Daoy (cell line): ENCODE results near the gene HOXB4. TPM values are rescaled to one million over a fixed set of nuclear protein-coding genes. Genes with fewer than 3 reads are reported as not detected.
A peak's percentile ranks its signal among the peaks of the same experiment; 100 is the strongest.

ENCODE experiments used
- DNase-seq: peaks from one replicate; pipeline ENCODE4 v3.0.0-alpha.2; 2015; ENCODE audit warnings: low read depth
- total RNA-seq: library from RNA; depleted of rRNA; stranded (reverse); fragments of >200 nt; shearing (Covaris generic); gene quantifications from 2 replicates; pipeline ENCODE4 v1.2.3, GENCODE V29; 2014

HOXB4 gene
- total RNA-seq, 1 experiment from 2014 or later, result 2.5 TPM

DNA sequence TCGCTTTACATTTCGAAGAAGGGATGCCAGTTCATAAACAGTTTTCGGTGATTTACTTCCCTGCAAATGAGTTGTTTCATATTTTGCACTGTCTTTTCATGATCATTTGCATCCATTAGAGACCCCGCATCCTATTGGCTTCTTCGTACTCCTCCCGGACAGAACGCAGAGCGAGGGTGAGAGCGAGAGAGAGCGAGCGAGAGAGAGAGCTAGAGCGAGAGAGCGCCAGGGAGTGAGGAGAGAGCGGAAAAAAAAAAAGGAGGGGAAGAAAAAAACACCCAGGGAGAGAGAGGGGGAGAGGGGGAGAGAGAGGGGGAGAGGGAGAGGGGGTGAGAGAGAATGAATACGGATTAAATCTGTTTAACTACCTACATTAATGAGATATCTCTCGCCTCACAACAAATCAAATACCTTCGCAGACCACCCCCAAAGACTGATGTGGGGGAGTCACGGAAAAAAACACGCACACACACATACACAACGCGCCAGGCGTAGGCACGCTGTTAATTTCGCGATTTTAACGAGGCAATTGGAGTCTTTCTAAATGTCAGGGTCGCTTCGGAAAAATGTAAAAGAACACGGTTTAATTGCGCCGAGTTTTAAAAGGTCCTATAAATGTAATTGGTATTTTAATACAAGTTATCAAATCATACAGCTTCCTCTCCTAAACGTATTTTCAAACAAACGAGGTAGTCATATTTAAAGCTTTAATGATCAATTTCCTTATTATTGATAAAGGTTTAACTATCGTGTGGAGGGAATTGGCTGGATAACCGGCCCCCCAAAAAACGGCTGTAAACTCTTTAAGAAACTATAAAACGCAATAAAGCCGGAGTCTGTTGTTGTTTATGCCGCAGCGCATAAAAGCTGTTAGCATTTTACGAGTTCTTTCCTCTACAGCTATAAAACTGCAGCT lies 37.2 kb upstream of the HOXB4 start, which contains the start of gene HOXB8:
TSS of gene HOXB8 (minus strand) at position 246 of the 916 bp plus-strand sequence. CDS start 588 bp downstream, outside the sequence.
- no peak for DNase-seq

DNA sequence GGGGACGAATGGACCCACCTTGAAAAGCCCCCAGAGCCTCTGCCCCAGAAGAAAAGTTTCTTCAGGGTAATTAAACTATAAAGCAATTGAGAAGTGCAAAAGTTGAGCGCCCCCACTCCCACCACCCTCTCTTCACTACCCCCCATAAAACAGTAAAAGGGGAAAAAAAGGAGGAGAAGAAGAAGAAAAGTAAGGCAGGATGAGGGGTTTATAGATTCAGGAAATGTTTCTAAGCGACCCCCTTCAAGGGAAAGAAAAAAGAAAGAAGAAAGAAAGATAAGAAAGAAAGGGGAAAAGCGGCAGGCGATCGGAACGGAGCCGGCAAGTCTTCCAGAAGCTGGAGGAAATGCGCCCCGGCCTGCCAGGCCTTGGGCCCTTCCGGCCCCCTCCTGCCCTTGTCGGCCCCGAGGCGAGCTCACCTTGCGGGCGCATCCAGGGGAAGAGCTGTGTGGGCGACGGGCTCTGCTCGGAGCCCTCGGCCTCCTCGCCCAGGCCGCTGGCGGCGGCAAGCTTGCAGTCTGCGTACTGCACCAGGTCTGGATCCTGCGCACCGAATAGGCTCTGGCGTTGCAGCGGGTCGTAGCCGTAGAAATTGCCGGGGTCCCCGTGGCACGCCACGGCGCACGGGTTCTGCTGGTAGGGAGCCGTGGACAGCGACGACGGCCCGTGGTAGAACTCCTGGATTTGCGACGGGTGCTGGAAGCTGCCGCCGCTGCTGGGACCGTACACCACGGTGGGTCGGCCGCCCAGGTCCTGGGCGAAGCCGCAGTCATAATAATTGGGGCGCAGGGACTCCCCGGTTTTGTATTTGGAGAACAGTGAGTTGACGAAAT lies 35.9 kb upstream of the HOXB4 start:
- peak; percentile 52 for DNase-seq

DNA sequence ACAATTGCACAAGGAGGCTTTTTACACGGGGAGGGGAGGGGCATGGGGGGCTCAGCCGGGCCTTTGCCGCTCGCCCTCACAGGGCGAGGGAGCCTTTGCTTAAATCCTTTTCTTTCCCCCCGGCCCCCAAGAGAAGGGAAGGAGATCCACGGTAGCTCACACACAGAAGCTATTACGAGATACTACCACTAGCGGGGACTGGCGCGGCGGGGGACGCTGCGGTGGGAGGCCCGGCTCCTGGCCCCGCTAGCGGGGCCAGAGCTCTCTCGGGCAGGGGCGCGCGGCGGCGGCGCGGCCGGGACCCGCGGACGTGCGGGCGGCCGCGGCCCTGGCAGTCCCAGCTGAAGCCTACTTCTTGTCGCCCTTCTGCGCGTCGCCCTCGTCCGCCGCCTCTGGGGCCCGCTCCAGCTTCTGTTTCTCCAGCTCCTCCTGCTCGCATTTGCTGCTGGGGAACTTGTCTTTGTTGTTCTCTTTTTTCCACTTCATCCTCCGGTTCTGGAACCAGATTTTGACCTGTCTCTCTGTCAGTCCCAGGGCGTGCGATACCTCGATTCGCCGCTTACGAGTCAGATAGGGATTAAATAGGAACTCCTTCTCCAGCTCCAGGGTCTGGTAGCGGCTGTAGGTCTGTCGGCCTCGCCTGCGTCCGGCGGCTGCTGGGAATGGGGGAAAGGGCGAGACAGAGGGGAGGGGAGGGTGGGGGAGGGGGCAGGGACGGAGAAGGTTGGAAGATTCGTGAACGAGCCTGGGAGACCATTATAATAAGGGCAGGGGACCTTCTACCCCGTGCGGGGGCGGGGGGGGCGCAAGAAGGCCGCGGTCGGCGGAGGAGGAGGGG lies 34.9 kb upstream of the HOXB4 start:
- peak; percentile 65 for DNase-seq

DNA sequence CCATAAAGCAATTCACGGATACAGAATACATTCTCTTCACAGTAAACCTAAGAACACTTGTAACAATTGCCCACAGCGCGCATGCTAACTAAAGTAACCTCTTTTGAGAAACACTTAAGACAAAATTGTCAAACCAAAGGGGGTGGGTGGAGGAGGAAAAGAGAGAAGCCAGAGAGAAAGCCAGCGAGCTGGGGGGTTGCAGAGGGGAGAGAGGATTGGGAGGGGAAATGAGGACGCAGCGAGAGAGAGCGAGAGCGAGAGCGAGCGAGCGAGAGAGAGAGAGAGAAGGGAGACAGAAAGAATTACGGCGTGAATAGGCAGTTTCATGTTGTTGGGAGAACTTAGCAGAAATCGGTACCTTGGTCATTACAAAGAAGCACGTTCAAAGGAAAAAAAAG lies 34.3 kb upstream of the HOXB4 start:
- no peak for DNase-seq

DNA sequence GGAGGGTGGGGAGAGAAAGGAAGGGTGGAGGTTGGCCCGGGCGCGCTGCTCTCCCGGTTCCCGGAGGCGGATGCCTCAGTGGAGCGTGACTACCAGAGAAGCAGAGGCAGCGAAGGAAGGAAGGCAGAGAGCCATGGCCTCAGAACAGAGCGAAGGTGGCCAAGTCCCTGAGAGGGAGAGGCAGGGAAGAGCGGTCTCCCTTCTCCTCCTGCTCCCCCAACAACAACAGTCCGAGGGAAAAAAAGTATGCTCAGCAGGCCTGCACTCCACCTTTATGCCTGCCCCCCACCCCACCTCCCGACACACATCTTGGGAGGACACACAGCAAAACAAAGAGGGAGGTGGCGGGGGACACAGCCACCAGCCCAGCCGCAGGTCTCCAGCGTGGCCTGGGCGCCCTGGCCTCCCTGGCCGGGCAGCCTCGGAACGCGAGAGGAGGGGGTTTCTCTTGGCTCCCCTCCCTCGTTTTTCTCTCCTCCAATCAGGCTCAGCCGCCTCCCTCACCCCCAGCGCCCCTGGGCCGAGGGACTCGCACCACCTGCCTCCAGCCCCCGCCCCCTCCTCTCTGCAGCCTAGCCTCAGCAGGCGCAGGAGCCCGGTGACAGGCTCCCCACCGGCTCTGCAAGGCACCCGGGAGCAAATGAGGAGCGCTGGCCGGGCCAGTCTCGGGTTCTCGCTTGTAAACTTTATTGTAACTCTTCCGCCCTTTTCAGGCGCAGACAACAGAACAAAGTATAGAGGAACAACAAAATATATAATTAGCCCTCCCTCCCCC lies 33.7 kb upstream of the HOXB4 start:
- DNase-seq, result peak; percentile 52

DNA sequence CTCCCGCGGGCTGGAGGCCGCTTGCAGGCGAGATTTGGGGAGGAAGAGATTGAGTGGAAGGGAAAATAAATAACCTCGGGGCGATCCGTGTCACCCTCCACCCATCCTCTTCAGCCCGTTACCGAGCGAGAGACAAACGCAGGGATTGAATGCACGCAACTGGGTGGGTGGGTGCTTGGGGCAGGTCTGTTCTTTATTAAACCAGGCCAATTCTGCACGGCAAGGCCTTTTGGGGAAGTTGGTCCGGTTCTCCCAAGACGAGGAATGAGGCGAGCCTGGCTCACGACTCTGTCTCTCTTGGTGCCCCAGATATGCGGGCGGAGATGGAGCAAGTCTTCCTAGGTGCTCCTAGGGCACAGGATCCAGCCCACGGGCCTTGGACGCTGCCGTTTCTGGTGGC lies 33.1 kb upstream of the HOXB4 start:
- peak; percentile 46 for DNase-seq

DNA sequence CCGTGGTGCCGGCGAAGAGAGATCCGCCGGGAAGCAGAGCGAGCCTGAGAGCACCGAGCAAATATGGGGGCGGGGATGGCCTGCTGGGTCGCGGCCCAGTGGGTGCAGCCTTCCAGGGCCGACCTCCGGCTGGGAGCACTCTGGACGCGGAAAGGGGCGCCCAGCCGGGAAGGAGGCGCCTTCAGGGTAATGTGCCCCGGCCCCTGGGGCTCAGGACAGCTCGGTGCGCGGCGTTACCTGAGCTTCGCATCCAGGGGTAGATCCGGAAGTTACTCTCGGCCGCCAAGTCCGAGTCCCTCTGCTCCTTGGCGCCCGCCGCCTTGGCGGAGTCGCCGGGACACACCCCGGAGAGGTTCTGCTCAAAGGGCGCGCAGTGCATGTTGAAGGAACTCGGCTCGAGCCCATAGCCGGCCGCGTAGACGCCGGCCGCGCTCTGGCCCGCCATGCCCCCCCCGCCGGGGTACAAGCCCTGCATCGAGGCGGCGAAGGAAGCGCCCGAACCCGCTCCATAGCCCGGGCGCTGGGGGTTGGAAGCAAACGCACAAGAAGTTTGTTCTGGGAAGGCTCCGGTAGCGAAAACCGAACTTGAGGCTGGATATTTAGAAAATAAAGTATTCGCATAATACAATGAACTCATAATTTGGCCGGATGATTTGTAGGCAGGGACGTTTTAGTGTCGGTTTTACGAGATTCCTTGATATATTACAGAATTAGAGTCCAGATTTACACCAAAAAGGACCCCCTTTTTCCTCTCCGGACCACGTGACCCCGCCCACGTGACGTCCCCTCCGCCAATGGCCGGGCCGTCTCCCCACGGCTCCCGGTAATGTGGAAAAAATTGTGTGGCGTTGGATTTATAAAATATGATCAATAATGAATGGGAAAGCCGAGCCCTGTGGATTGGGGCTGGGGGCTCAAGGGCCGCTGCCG lies 32.4 kb upstream of the HOXB4 start, which contains the start of gene HOXB7:
TSS of gene HOXB7 (minus strand) at position 736 of the 930 bp plus-strand sequence. CDS start at position 637, 99 bp downstream.
- peak; percentile 75 for DNase-seq

DNA sequence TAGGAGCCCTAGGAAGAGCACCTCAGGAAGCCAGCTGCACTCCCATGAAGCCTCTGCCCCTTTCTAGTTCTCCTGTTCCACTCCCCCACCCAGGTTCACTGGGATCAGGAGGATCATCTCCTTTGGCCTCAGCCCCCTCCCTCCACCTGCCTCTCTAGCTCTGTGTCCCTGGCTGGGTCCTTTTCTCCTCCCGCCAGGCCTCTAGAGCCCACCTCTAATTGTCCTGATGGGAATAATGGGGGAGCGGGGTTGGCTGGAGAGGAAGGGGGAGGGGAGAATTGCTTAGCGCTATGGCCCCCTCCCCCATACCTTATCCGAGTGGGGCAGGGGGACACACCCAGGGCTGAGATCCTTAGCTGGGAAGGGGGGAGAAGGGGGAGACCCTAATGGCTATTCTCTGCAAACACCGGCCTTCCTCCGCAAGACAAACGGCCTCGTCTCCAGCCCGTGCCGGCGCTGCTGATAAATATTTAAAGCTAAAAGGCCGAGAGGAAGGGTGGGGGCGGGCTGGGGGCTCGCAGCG lies 31.7 kb upstream of the HOXB4 start:
- no peak for DNase-seq

DNA sequence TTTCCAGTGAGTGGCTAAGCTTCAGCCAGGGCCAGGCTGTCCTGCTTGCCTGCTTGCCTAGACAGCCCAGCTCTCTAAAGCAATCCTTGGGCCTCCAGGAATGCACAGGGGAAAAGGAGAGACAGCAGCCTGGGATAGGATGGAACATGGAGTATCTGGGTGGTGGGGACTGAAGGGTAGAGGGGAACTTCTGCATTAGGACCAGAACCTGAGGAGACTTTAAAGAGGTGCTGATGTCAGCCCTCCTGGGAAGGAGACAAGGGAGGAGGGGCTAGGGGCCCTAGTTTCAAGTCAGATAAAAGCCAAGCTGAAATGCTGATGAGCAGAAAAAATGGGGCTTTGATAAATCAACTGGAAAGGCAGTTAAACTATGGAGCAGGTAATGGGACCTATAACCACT lies 30.9 kb upstream of the HOXB4 start:
- no peak for DNase-seq

DNA sequence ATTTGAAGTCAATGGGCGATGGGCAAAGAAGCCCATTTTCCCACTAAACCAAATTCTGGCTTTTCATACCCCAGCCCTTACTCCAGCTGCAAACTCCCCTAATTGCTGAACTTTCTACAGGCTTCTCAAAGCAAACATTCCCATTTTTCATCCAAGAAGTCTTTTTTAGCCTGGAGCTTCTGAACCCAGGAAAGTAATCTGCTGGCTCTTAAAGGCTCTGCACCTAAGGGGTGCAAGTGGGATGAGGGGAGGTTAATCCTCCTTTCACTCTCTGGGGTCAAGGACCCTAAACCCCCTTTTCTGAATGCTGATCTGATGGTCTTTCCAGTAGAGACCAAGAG lies 30.3 kb upstream of the HOXB4 start:
- DNase-seq, result no peak

DNA sequence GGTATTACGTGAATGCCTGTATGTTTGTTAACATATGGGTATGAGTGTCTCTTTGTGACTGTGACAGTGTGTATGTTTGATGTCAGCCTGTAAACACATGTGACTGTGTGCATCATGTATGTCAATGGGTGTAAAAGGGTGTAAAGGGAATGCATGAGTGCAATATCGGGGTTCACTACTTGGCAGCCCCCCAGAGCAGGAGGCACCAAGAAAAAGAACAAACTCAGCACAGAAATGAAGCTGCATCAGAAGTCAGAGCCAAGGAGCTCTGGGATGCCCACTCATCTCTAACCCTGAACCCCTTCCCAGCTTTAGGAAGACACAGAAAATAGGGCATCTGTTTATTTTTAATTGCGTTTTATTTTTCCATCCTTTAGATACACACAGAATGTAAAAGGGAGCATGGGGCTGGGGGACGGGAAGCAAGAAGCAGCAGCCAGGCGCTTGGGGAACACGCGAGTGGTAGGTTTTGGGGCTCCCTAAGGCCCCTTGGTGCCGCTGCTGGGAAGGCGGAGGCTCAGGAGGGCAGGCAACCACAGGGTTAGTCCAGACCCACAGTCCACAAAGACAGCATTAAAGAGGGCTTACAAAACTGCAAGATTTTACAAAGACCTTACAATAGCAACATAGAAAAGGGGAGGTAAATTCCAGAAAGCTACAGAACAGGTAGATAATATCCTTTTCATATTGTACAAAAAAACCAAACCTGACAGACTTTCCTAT lies 28.9 kb upstream of the HOXB4 start:
- DNase-seq, result no peak

DNA sequence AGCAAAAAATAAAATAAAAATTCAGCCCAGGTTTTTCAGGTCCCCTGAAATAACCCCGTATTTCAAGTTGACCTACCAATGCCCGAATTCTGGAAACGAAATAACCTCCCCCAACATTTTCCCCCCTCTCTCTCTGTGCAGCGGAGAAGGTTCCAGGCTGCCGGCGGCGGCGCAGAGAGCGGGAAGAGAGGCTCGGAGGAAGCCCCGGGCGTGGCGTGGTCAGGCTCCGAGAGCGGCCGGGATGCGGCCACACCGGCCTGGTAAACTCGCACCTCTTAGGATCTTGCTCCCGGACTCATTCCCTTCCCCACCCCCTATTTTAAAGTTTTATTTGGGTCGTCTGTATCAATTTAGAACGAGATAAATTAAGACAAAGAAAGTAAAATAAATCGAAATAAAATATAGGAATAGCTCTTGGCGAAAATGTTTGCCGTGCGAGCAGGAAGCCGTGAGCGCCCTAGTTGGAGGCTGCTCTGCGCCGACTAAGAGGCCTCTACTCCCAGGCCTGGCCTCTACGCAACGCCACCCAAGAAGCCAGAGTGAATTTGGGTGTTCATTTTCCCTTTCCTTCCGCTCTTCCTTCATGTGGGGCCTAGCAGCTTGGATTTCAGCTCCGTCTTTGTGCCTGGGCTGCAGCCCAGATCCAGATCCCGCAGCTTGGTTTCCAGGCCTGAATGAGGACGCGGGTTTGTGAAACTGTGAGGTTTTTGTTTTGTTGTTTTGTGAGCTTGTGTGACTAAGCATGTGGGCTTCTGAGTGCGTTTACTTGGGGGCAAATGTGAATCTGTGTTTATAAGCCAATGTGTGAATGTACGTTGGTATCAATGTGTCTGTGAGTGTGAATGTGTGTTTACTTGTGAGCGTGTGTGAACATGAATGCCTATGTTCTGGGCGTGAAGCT lies 28.1 kb upstream of the HOXB4 start:
- no peak for DNase-seq

DNA sequence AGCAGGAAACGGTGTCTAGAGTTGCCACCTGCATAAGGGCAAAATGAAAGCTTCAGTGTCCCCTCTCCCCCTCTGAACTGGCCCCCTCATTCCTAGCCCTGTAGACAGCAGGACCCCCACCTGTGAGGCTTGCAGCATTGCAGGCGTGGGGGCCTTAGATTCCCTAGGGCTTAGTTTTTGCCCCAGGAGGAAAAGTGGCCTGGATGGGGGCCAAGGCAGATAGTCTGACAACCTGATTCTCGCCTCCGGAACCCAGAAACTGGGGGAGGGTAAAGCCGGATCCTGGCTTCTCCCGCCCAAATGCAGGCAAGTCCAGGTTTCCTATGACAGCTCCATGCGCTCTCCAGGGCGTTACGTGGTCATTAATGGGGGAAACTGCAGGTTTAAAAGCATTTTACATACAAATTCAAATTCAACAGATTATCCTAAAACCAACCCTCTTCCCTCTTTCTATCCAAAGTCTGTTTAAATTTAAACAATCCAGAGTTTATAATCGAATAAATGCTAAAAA lies 27.3 kb upstream of the HOXB4 start:
- DNase-seq, result no peak

DNA sequence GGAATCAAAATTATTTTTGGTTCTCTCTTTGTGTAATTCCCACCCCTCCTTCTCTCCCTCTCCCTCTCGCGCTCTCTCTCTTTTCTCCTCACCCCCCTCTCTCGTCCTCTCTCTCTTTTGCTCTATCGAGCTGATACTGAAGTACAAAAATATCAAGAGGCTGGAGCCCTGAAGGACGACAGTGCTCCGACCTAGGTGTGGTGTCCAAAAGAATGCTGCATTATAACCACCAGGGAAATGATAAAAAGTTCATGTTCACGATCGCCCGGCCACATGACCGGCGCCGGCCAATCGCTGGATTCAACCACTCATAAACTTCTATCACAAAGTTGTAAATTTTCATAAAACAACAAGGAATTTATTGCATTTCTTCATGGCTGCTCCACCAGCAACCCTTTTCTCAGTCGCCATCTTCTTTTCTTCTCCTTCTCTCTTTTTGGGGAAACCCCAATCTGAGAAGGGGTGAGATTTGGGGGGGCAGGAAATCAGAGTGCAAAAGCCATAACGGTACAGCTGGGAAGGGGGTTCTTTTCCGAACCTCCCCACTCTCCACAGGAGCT lies 26.7 kb upstream of the HOXB4 start, which contains the start of gene HOXB6:
TSS of gene HOXB6 (minus strand) at position 217 of the 560 bp plus-strand sequence. CDS start 6,836 bp downstream, outside the sequence.
- peak; percentile 70 for DNase-seq

DNA sequence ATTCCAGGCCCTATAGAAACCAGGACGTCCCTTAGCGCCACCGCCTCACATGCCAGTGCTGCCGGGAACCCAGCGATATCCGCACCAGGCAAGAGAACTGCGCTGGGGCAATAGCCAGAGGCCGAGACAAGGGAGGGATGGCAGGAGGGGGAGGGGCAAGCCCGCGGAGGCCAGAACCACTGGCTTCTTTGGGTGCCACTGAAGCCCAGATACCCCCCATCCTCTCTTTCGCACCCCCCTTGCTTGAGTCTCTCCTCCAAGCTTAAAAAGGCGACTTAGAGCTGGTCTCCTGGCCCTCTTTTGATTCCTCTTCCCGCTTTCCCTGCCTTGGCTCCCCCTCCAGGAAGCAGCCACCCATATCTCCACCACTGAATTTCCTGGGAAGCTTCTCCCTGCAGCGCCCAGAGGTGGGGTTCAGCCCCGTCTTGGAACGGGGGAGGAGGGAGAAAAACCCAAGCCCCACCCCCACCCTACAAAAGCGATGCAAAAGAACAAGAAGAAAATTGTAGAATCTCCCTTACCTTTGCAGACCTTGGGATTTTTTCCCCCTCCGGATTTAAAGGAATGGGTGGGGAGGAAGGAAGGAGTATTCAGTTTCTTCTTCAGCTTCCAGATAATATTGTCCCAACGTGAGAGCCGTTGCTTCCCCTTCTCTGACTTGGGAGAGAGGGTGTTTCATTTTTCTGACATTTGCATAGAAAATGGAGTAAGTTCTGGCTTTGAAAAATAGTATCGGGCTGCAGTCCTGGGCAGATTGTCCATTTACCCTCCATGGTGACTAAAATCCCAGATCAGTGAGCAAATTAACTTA lies 26.0 kb upstream of the HOXB4 start:
- DNase-seq, result peak; percentile 67
